Memory B cell (primary cell): ENCODE data around the gene SLFN12L.

Experiments used
- ATAC-seq: fragments of 150-1000 bp; cut with Tn5 transposase; 2 replicates; pipeline ENCODE4 v1.10.0; 2021; ENCODE audit warnings: low read depth, mild to moderate bottlenecking, moderate library complexity
- DNase-seq, 2 donors: peaks; one replicate each; pipeline ENCODE4 v3.0.0; 2022; ENCODE audit warnings: low spot score in 2 of 2
- H3K27ac Mint-ChIP-seq: one replicate; pipeline ENCODE4 v1.8.0; 2022; ENCODE audit warnings: mild to moderate bottlenecking, moderate library complexity, mixed read lengths
- H3K27me3 Mint-ChIP-seq: one replicate; pipeline ENCODE4 v1.8.0; 2022; ENCODE audit warnings: mixed read lengths
- H3K36me3 Mint-ChIP-seq: one replicate; pipeline ENCODE4 v1.8.0; 2022; ENCODE audit warnings: mild to moderate bottlenecking, mixed read lengths
- H3K4me1 Mint-ChIP-seq: one replicate; pipeline ENCODE4 v1.8.0; 2022; ENCODE audit warnings: mixed read lengths
- H3K4me3 Mint-ChIP-seq: one replicate; pipeline ENCODE4 v1.8.0; 2022; ENCODE audit warnings: mild to moderate bottlenecking, moderate library complexity, mixed read lengths
- H3K9me3 Mint-ChIP-seq: one replicate; pipeline ENCODE4 v1.8.0; 2022; ENCODE audit warnings: mixed read lengths

SLFN12L gene

GRCh38 chr17:35498448-35499178 is 38.9 kb downstream of the SLFN12L start:
- peaks cover 5% of the 10 kb centered on the region for H3K36me3 Mint-ChIP-seq
- no peak overlapping the region for H3K27ac Mint-ChIP-seq
- H3K4me3 Mint-ChIP-seq: no peak overlapping the region
- ATAC-seq: no peak
- peaks cover 26% of the 10 kb centered on the region for H3K27me3 Mint-ChIP-seq
- H3K4me1 Mint-ChIP-seq: peaks cover 7% of the 10 kb centered on the region
- DNase-seq: no peak
- H3K9me3 Mint-ChIP-seq: peaks cover 4% of the 10 kb centered on the region

GRCh38 chr17:35496451-35497290 is 40.8 kb downstream of the SLFN12L start:
- Mint-ChIP-seq H3K4me3 (no peak overlapping the region), H3K36me3 (peaks cover 3% of the 10 kb centered on the region), H3K27me3 (peaks cover 31% of the 10 kb centered on the region), H3K27ac (peak overlapping the region; percentile 50), H3K9me3 (peaks cover 2% of the 10 kb centered on the region), H3K4me1 (peaks cover 13% of the 10 kb centered on the region)
- DNase-seq (no peak), ATAC-seq (no peak)

GRCh38 chr17:35493040-35493439 is 44.4 kb downstream of the SLFN12L start:
- no peaks in the 10 kb centered on the region for H3K9me3 Mint-ChIP-seq
- ATAC-seq (no peak), DNase-seq (no peak)
- H3K27ac Mint-ChIP-seq: no peak overlapping the region
- H3K27me3 Mint-ChIP-seq: peaks cover 38% of the 10 kb centered on the region
- H3K4me1 Mint-ChIP-seq: peaks cover 15% of the 10 kb centered on the region
- H3K4me3 Mint-ChIP-seq: no peak overlapping the region
- peaks cover 2% of the 10 kb centered on the region for H3K36me3 Mint-ChIP-seq

- Mint-ChIP-seq H3K27me3 (peaks cover 34% of the 10 kb centered on the region), H3K36me3 (peaks cover 2% of the 10 kb centered on the region), H3K4me3 (no peak overlapping the region), H3K9me3 (no peaks in the 10 kb centered on the region), H3K4me1 (peaks cover 17% of the 10 kb centered on the region), H3K27ac (no peak overlapping the region)
- DNase-seq (no peak), ATAC-seq (no peak)
These were observed 46.1 kb downstream of the SLFN12L start for GRCh38 chr17:35491417-35491816.

GRCh38 chr17:35489944-35490343 is 47.5 kb downstream of the SLFN12L start:
- Mint-ChIP-seq H3K27me3 (peaks cover 32% of the 10 kb centered on the region), H3K4me3 (no peak overlapping the region), H3K36me3 (peaks cover 2% of the 10 kb centered on the region)

GRCh38 chr17:35488991-35489390 is 48.5 kb downstream of the SLFN12L start:
- peaks cover 29% of the 10 kb centered on the region for H3K27me3 Mint-ChIP-seq
- no peak overlapping the region for H3K4me3 Mint-ChIP-seq
- ATAC-seq: no peak
- H3K36me3 Mint-ChIP-seq: peaks cover 3% of the 10 kb centered on the region
- no peaks in the 10 kb centered on the region for H3K9me3 Mint-ChIP-seq
- no peak overlapping the region for H3K27ac Mint-ChIP-seq
- no peak for DNase-seq
- H3K4me1 Mint-ChIP-seq: peaks cover 20% of the 10 kb centered on the region

More at GRCh38 chr17:35489944-35490343, 47.5 kb downstream of the SLFN12L start:
- H3K9me3 Mint-ChIP-seq: no peaks in the 10 kb centered on the region
- peaks cover 20% of the 10 kb centered on the region for H3K4me1 Mint-ChIP-seq
- ATAC-seq (no peak), DNase-seq (no peak)
- peak overlapping the region; percentile 58 for H3K27ac Mint-ChIP-seq

GRCh38 chr17:35486920-35487732 is 50.4 kb downstream of the SLFN12L start:
- Mint-ChIP-seq H3K4me3 (peak overlapping the region; percentile 97), H3K36me3 (peaks cover 4% of the 10 kb centered on the region), H3K4me1 (peaks cover 12% of the 10 kb centered on the region), H3K9me3 (no peaks in the 10 kb centered on the region), H3K27me3 (peaks cover 20% of the 10 kb centered on the region), H3K27ac (peak overlapping the region; percentile 83)
- ATAC-seq: peak; percentile 62
- peak; percentile 28 to 40 for DNase-seq

- peaks cover 4% of the 10 kb centered on the region for H3K9me3 Mint-ChIP-seq
- DNase-seq: no peak
- H3K27me3 Mint-ChIP-seq: no peaks in the 10 kb centered on the region
- peaks cover 18% of the 10 kb centered on the region for H3K36me3 Mint-ChIP-seq
- ATAC-seq: no peak
- no peak overlapping the region for H3K27ac Mint-ChIP-seq
- H3K4me1 Mint-ChIP-seq: no peaks in the 10 kb centered on the region
- H3K4me3 Mint-ChIP-seq: no peak overlapping the region
These were observed 58.2 kb downstream of the SLFN12L start for GRCh38 chr17:35479271-35479670.

- Mint-ChIP-seq H3K4me1 (no peaks in the 10 kb centered on the region), H3K36me3 (peaks cover 16% of the 10 kb centered on the region), H3K4me3 (no peak overlapping the region), H3K27me3 (no peaks in the 10 kb centered on the region), H3K9me3 (peaks cover 4% of the 10 kb centered on the region), H3K27ac (no peak overlapping the region)
- no peak for ATAC-seq
- DNase-seq: no peak
These were observed 60.2 kb downstream of the SLFN12L start for GRCh38 chr17:35477248-35477647.

- no peak overlapping the region for H3K27ac Mint-ChIP-seq
- no peak for DNase-seq
- H3K36me3 Mint-ChIP-seq: peaks cover 16% of the 10 kb centered on the region
- no peaks in the 10 kb centered on the region for H3K27me3 Mint-ChIP-seq
- no peak overlapping the region for H3K4me3 Mint-ChIP-seq
- no peak for ATAC-seq
- H3K9me3 Mint-ChIP-seq: peaks cover 4% of the 10 kb centered on the region
- H3K4me1 Mint-ChIP-seq: no peaks in the 10 kb centered on the region
These were observed 61.1 kb downstream of the SLFN12L start for GRCh38 chr17:35476283-35476820.

- Mint-ChIP-seq H3K4me3 (no peak overlapping the region), H3K27ac (no peak overlapping the region), H3K9me3 (peaks cover 1% of the 10 kb centered on the region), H3K27me3 (no peaks in the 10 kb centered on the region), H3K36me3 (no peaks in the 10 kb centered on the region), H3K4me1 (peaks cover 8% of the 10 kb centered on the region)
- no peak for DNase-seq
- no peak for ATAC-seq
These were observed 69.0 kb downstream of the SLFN12L start for GRCh38 chr17:35468475-35468874.

GRCh38 chr17:35467824-35468223 is 69.7 kb downstream of the SLFN12L start:
- ATAC-seq: peak; percentile 61
- H3K27me3 Mint-ChIP-seq: no peaks in the 10 kb centered on the region
- peak overlapping the region; percentile 17 for H3K27ac Mint-ChIP-seq
- no peak overlapping the region for H3K4me3 Mint-ChIP-seq
- peaks cover 1% of the 10 kb centered on the region for H3K9me3 Mint-ChIP-seq
- DNase-seq: no peak
- H3K36me3 Mint-ChIP-seq: no peaks in the 10 kb centered on the region
- H3K4me1 Mint-ChIP-seq: peaks cover 8% of the 10 kb centered on the region

- Mint-ChIP-seq H3K4me3 (peak overlapping the region; percentile 81), H3K27me3 (no peaks in the 10 kb centered on the region), H3K36me3 (no peaks in the 10 kb centered on the region), H3K9me3 (peaks cover 2% of the 10 kb centered on the region), H3K4me1 (peaks cover 12% of the 10 kb centered on the region), H3K27ac (peak overlapping the region; percentile 82)
- DNase-seq (peak; percentile 67 to 79), ATAC-seq (peak; percentile 89)
These were observed 77.1 kb downstream of the SLFN12L start for GRCh38 chr17:35460354-35460851.
